Glutamatergic neuron (in vitro differentiated cells): ENCODE measurements around the gene RIN1. TPM values are rescaled to one million over a fixed set of nuclear protein-coding genes. Genes with fewer than 3 reads are reported as not detected.

Source experiments
- DNase-seq: peaks from one replicate; pipeline ENCODE4 v3.0.0; 2022
- H3K27ac Mint-ChIP-seq: one replicate; pipeline ENCODE4 v1.8.0; 2020; ENCODE audit warnings: mild to moderate bottlenecking, mixed read lengths, inconsistent platforms; ENCODE audit not compliant: unreplicated experiment
- H3K27me3 Mint-ChIP-seq: one replicate; pipeline ENCODE4 v1.8.0; 2020; ENCODE audit warnings: mild to moderate bottlenecking, moderate library complexity, mixed read lengths, inconsistent platforms; ENCODE audit not compliant: unreplicated experiment
- H3K36me3 Mint-ChIP-seq: one replicate; pipeline ENCODE4 v1.8.0; 2020; ENCODE audit warnings: mild to moderate bottlenecking, mixed read lengths, inconsistent platforms; ENCODE audit not compliant: unreplicated experiment
- H3K4me1 Mint-ChIP-seq: one replicate; pipeline ENCODE4 v1.8.0; 2020; ENCODE audit warnings: mild to moderate bottlenecking, low read depth, mixed read lengths, inconsistent platforms; ENCODE audit not compliant: unreplicated experiment
- H3K4me3 Mint-ChIP-seq: one replicate; pipeline ENCODE4 v1.8.0; 2020; ENCODE audit warnings: mild to moderate bottlenecking, mixed read lengths, inconsistent platforms; ENCODE audit not compliant: unreplicated experiment
- H3K9me3 Mint-ChIP-seq: one replicate; pipeline ENCODE4 v1.8.0; 2020; ENCODE audit warnings: mild to moderate bottlenecking, moderate library complexity, mixed read lengths, inconsistent platforms; ENCODE audit not compliant: unreplicated experiment
- CTCF ChIP-seq: fragments of 200-600 bp; sonication (generic); IDR thresholded peaks from one replicate; pipeline ENCODE4 v1.5.0; 2021; ENCODE audit not compliant: partially characterized antibody, unreplicated experiment
- total RNA-seq: library from RNA; stranded (reverse); fragmentation: NEBNext Ultra II Directional; extraction: Animal tissue kit (Norgen Biotek cat#: 25700); gene quantifications from one replicate; pipeline ENCODE4 v1.2.1, GENCODE V29; 2021; ENCODE audit not compliant: unreplicated experiment

Gene RIN1
- total RNA-seq, 1 donor from 2014 or later, result 1.9 TPM

GRCh38 chr11:66328302-66329144, 7.7 kb downstream of the RIN1 start:
- peak; percentile 98 for TF ChIP-seq CTCF
- no peak overlapping the region for H3K4me3 Mint-ChIP-seq
- DNase-seq, result peak; percentile 82
- peaks cover 16% of the 10 kb centered on the region for H3K9me3 Mint-ChIP-seq
- peak overlapping the region; percentile 38 for H3K27ac Mint-ChIP-seq
- H3K27me3 Mint-ChIP-seq, result peaks cover 21% of the 10 kb centered on the region
- peaks cover 24% of the 10 kb centered on the region for H3K4me1 Mint-ChIP-seq
- H3K36me3 Mint-ChIP-seq, result no peaks in the 10 kb centered on the region

GRCh38 chr11:66328031-66328301, 8.3 kb downstream of the RIN1 start:
- Mint-ChIP-seq H3K36me3 (no peaks in the 10 kb centered on the region), H3K9me3 (peaks cover 19% of the 10 kb centered on the region), H3K27ac (no peak overlapping the region), H3K4me1 (peaks cover 26% of the 10 kb centered on the region), H3K4me3 (no peak overlapping the region), H3K27me3 (peaks cover 26% of the 10 kb centered on the region)
- TF ChIP-seq CTCF, result no peak
- DNase-seq, result no peak

- Mint-ChIP-seq H3K9me3 (peaks cover 19% of the 10 kb centered on the region), H3K36me3 (no peaks in the 10 kb centered on the region), H3K4me1 (peaks cover 26% of the 10 kb centered on the region), H3K27ac (peak overlapping the region; percentile 59), H3K4me3 (peak overlapping the region; percentile 56), H3K27me3 (peaks cover 26% of the 10 kb centered on the region)
- no peak for DNase-seq
- TF ChIP-seq CTCF, result no peak
Observed at GRCh38 chr11:66327171-66328030, 8.8 kb downstream of the RIN1 start.

- peak; percentile 34 for DNase-seq
- peaks cover 19% of the 10 kb centered on the region for H3K9me3 Mint-ChIP-seq
- H3K4me3 Mint-ChIP-seq, result no peak overlapping the region
- peaks cover 26% of the 10 kb centered on the region for H3K27me3 Mint-ChIP-seq
- no peaks in the 10 kb centered on the region for H3K36me3 Mint-ChIP-seq
- TF ChIP-seq CTCF, result no peak
- H3K4me1 Mint-ChIP-seq, result peaks cover 26% of the 10 kb centered on the region
- H3K27ac Mint-ChIP-seq, result peak overlapping the region; percentile 23
Observed at GRCh38 chr11:66326261-66327111, 9.7 kb downstream of the RIN1 start.
